Activated naive CD8-positive, alpha-beta T cell treated with anti-CD3 and anti-CD28 coated beads for 36 hours (primary cell): ENCODE measurements around the gene PAH. TPM values are rescaled to one million over a fixed set of nuclear protein-coding genes. Genes with fewer than 3 reads are reported as not detected.

Source experiments
- DNase-seq: peaks from one replicate; pipeline ENCODE4 v3.0.0; 2021
- H3K27ac Mint-ChIP-seq: one replicate; pipeline ENCODE4 v1.8.0; 2022; ENCODE audit warnings: mild to moderate bottlenecking, moderate library complexity, mixed read lengths
- H3K27me3 Mint-ChIP-seq: one replicate; pipeline ENCODE4 v1.8.0; 2022; ENCODE audit warnings: mild to moderate bottlenecking, mixed read lengths
- H3K36me3 Mint-ChIP-seq: one replicate; pipeline ENCODE4 v1.8.0; 2021; ENCODE audit warnings: mild to moderate bottlenecking, mixed read lengths
- H3K4me1 Mint-ChIP-seq: one replicate; pipeline ENCODE4 v1.8.0; 2021; ENCODE audit warnings: mixed read lengths
- H3K4me3 Mint-ChIP-seq: one replicate; pipeline ENCODE4 v1.8.0; 2022; ENCODE audit warnings: mild to moderate bottlenecking, moderate library complexity, mixed read lengths
- H3K9me3 Mint-ChIP-seq: one replicate; pipeline ENCODE4 v1.8.0; 2022; ENCODE audit warnings: mixed read lengths
- total RNA-seq, 2 experiments: library from RNA; stranded (reverse); gene quantifications; one replicate each; pipeline ENCODE4 v1.2.3, GENCODE V29; 2021

The PAH gene
- total RNA-seq, 2 experiments from 2014 or later, result not detected

GRCh38 chr12:102920271-102920670 lies 3.2 kb upstream of the PAH start:
- peaks cover 45% of the 10 kb centered on the region for H3K27me3 Mint-ChIP-seq
- no peak overlapping the region for H3K27ac Mint-ChIP-seq
- H3K4me3 Mint-ChIP-seq, result no peak overlapping the region
- no peaks in the 10 kb centered on the region for H3K36me3 Mint-ChIP-seq
- no peaks in the 10 kb centered on the region for H3K9me3 Mint-ChIP-seq
- H3K4me1 Mint-ChIP-seq, result peaks cover 4% of the 10 kb centered on the region
- DNase-seq, result no peak

- H3K27me3 Mint-ChIP-seq, result peaks cover 38% of the 10 kb centered on the region
- H3K27ac Mint-ChIP-seq, result no peak overlapping the region
- no peaks in the 10 kb centered on the region for H3K9me3 Mint-ChIP-seq
- H3K4me3 Mint-ChIP-seq, result no peak overlapping the region
- H3K4me1 Mint-ChIP-seq, result peaks cover 4% of the 10 kb centered on the region
- no peak for DNase-seq
- no peaks in the 10 kb centered on the region for H3K36me3 Mint-ChIP-seq
Measured at GRCh38 chr12:102918840-102919239, 1.8 kb upstream of the PAH start.

- peaks cover 33% of the 10 kb centered on the region for H3K27me3 Mint-ChIP-seq
- no peak overlapping the region for H3K27ac Mint-ChIP-seq
- no peak for DNase-seq
- no peaks in the 10 kb centered on the region for H3K9me3 Mint-ChIP-seq
- H3K4me1 Mint-ChIP-seq, result peaks cover 4% of the 10 kb centered on the region
- H3K36me3 Mint-ChIP-seq, result no peaks in the 10 kb centered on the region
- H3K4me3 Mint-ChIP-seq, result no peak overlapping the region
Measured at GRCh38 chr12:102916252-102917025, 605 bp downstream of the PAH start.

GRCh38 chr12:102913453-102914226 lies 3.4 kb downstream of the PAH start:
- peaks cover 32% of the 10 kb centered on the region for H3K27me3 Mint-ChIP-seq
- H3K9me3 Mint-ChIP-seq, result no peaks in the 10 kb centered on the region
- no peak overlapping the region for H3K4me3 Mint-ChIP-seq
- H3K4me1 Mint-ChIP-seq, result peaks cover 4% of the 10 kb centered on the region
- H3K36me3 Mint-ChIP-seq, result no peaks in the 10 kb centered on the region
- no peak for DNase-seq
- H3K27ac Mint-ChIP-seq, result no peak overlapping the region

GRCh38 chr12:102912258-102912657 lies 4.8 kb downstream of the PAH start:
- no peak for DNase-seq

GRCh38 chr12:102911320-102911719 lies 5.7 kb downstream of the PAH start:
- H3K9me3 Mint-ChIP-seq, result no peaks in the 10 kb centered on the region
- no peaks in the 10 kb centered on the region for H3K36me3 Mint-ChIP-seq
- peaks cover 19% of the 10 kb centered on the region for H3K27me3 Mint-ChIP-seq
- no peaks in the 10 kb centered on the region for H3K4me1 Mint-ChIP-seq
- DNase-seq, result no peak
- H3K4me3 Mint-ChIP-seq, result no peak overlapping the region
- H3K27ac Mint-ChIP-seq, result no peak overlapping the region

More at GRCh38 chr12:102912258-102912657, 4.8 kb downstream of the PAH start:
- no peak overlapping the region for H3K27ac Mint-ChIP-seq
- no peak overlapping the region for H3K4me3 Mint-ChIP-seq
- H3K36me3 Mint-ChIP-seq, result no peaks in the 10 kb centered on the region
- peaks cover 2% of the 10 kb centered on the region for H3K4me1 Mint-ChIP-seq
- no peaks in the 10 kb centered on the region for H3K9me3 Mint-ChIP-seq
- peaks cover 27% of the 10 kb centered on the region for H3K27me3 Mint-ChIP-seq

GRCh38 chr12:102910792-102911191 lies 6.3 kb downstream of the PAH start:
- H3K4me3 Mint-ChIP-seq, result no peak overlapping the region
- H3K27ac Mint-ChIP-seq, result no peak overlapping the region
- H3K36me3 Mint-ChIP-seq, result no peaks in the 10 kb centered on the region
- DNase-seq, result no peak
- H3K9me3 Mint-ChIP-seq, result no peaks in the 10 kb centered on the region
- peaks cover 14% of the 10 kb centered on the region for H3K27me3 Mint-ChIP-seq
- no peaks in the 10 kb centered on the region for H3K4me1 Mint-ChIP-seq

- H3K27ac Mint-ChIP-seq, result no peak overlapping the region
- no peak for DNase-seq
- H3K9me3 Mint-ChIP-seq, result no peaks in the 10 kb centered on the region
- no peaks in the 10 kb centered on the region for H3K4me1 Mint-ChIP-seq
- no peak overlapping the region for H3K4me3 Mint-ChIP-seq
- H3K36me3 Mint-ChIP-seq, result no peaks in the 10 kb centered on the region
- H3K27me3 Mint-ChIP-seq, result peaks cover 9% of the 10 kb centered on the region
Measured at GRCh38 chr12:102910137-102910536, 6.9 kb downstream of the PAH start.

- no peak for DNase-seq
- Mint-ChIP-seq H3K4me1 (no peaks in the 10 kb centered on the region), H3K27me3 (peaks cover 6% of the 10 kb centered on the region), H3K4me3 (no peak overlapping the region), H3K36me3 (no peaks in the 10 kb centered on the region), H3K27ac (no peak overlapping the region), H3K9me3 (no peaks in the 10 kb centered on the region)
Measured at GRCh38 chr12:102907918-102908317, 9.1 kb downstream of the PAH start.

GRCh38 chr12:102905229-102905628 lies 11.8 kb downstream of the PAH start:
- no peaks in the 10 kb centered on the region for H3K36me3 Mint-ChIP-seq
- no peak overlapping the region for H3K27ac Mint-ChIP-seq
- H3K4me3 Mint-ChIP-seq, result no peak overlapping the region
- no peaks in the 10 kb centered on the region for H3K4me1 Mint-ChIP-seq
- no peaks in the 10 kb centered on the region for H3K9me3 Mint-ChIP-seq
- H3K27me3 Mint-ChIP-seq, result peaks cover 12% of the 10 kb centered on the region
- no peak for DNase-seq

- DNase-seq, result no peak
Measured at GRCh38 chr12:102903337-102904007, 13.6 kb downstream of the PAH start.

GRCh38 chr12:102902093-102902492 lies 15.0 kb downstream of the PAH start:
- H3K27me3 Mint-ChIP-seq, result peaks cover 21% of the 10 kb centered on the region

More at GRCh38 chr12:102903337-102904007, 13.6 kb downstream of the PAH start:
- Mint-ChIP-seq H3K27me3 (peaks cover 21% of the 10 kb centered on the region), H3K36me3 (no peaks in the 10 kb centered on the region), H3K9me3 (no peaks in the 10 kb centered on the region), H3K4me3 (no peak overlapping the region), H3K27ac (no peak overlapping the region), H3K4me1 (no peaks in the 10 kb centered on the region)

GRCh38 chr12:102900389-102900788 lies 16.7 kb downstream of the PAH start:
- peaks cover 21% of the 10 kb centered on the region for H3K27me3 Mint-ChIP-seq
- no peaks in the 10 kb centered on the region for H3K36me3 Mint-ChIP-seq

More at GRCh38 chr12:102902093-102902492, 15.0 kb downstream of the PAH start:
- H3K27ac Mint-ChIP-seq, result no peak overlapping the region
- no peaks in the 10 kb centered on the region for H3K36me3 Mint-ChIP-seq
- no peak overlapping the region for H3K4me3 Mint-ChIP-seq
- H3K9me3 Mint-ChIP-seq, result no peaks in the 10 kb centered on the region
- no peaks in the 10 kb centered on the region for H3K4me1 Mint-ChIP-seq
- no peak for DNase-seq

GRCh38 chr12:102896067-102896466 lies 21.0 kb downstream of the PAH start:
- Mint-ChIP-seq H3K27me3 (peaks cover 12% of the 10 kb centered on the region), H3K27ac (no peak overlapping the region), H3K36me3 (no peaks in the 10 kb centered on the region), H3K9me3 (no peaks in the 10 kb centered on the region), H3K4me3 (no peak overlapping the region), H3K4me1 (no peaks in the 10 kb centered on the region)
- DNase-seq, result no peak

More at GRCh38 chr12:102900389-102900788, 16.7 kb downstream of the PAH start:
- no peaks in the 10 kb centered on the region for H3K9me3 Mint-ChIP-seq
- H3K27ac Mint-ChIP-seq, result no peak overlapping the region
- H3K4me3 Mint-ChIP-seq, result no peak overlapping the region
- no peak for DNase-seq
- H3K4me1 Mint-ChIP-seq, result no peaks in the 10 kb centered on the region

GRCh38 chr12:102891756-102892155 lies 25.3 kb downstream of the PAH start:
- no peaks in the 10 kb centered on the region for H3K9me3 Mint-ChIP-seq
- H3K27me3 Mint-ChIP-seq, result peaks cover 3% of the 10 kb centered on the region
- DNase-seq, result no peak
- no peak overlapping the region for H3K4me3 Mint-ChIP-seq
- H3K27ac Mint-ChIP-seq, result no peak overlapping the region
- no peaks in the 10 kb centered on the region for H3K36me3 Mint-ChIP-seq
- H3K4me1 Mint-ChIP-seq, result no peaks in the 10 kb centered on the region
